ENCODE data around the gene TKTL1.
"Not testable (repeated sequence)": the region's sequence is repeated elsewhere in the genome, so short reads cannot be mapped to it uniquely, and the experiment has no call there.

Gene TKTL1

GRCh38 chrX:154295664-154296310 lies at the start of gene TKTL1:
TKTL1 (plus strand) TSS chrX:154295795; CDS start chrX:154295860, 65 bp downstream.
- Histone ChIP-seq H3K9me3 (ENCODE audit: control insufficient read depth in 1 of 2, low read length in 2 of 2) (no peaks in the 10 kb centered on the region), H3K27ac (ENCODE audit: low read depth, low read length) (no peak within 1 kb of the TSS), H3K4me1 (ENCODE audit: control insufficient read depth in 1 of 2, insufficient read depth in 2 of 2, low read length in 2 of 2) (no peaks in the 10 kb centered on the region), H3K4me3 (ENCODE audit: low read depth in 1 of 2, low read length in 2 of 2) (no peak within 1 kb of the TSS), H3K9ac (ENCODE audit: low read depth in 1 of 2, low read length in 2 of 2) (no peak within 1 kb of the TSS), H3K36me3 (ENCODE audit: control insufficient read depth in 1 of 2, insufficient read depth in 2 of 2, low read length in 2 of 2) (no peaks in the 10 kb centered on the region), H3K27me3 (ENCODE audit: control insufficient read depth in 1 of 2, insufficient read depth in 2 of 2, low read length in 2 of 2) (no peaks in the 10 kb centered on the region)

GRCh38 chrX:154247377-154248045 lies 48.1 kb upstream of the TKTL1 start:
- H3K4me1 ChIP-seq (ENCODE audit: control insufficient read depth in 1 of 2, insufficient read depth in 2 of 2, low read length in 2 of 2); H3K27ac ChIP-seq (ENCODE audit: low read depth, low read length); H3K4me3 ChIP-seq (ENCODE audit: low read depth in 1 of 2, low read length in 2 of 2); H3K9ac ChIP-seq (ENCODE audit: low read depth in 1 of 2, low read length in 2 of 2); H3K36me3 ChIP-seq (ENCODE audit: control insufficient read depth in 1 of 2, insufficient read depth in 2 of 2, low read length in 2 of 2); H3K9me3 ChIP-seq (ENCODE audit: control insufficient read depth in 1 of 2, low read length in 2 of 2); H3K27me3 ChIP-seq (ENCODE audit: control insufficient read depth in 1 of 2, insufficient read depth in 2 of 2, low read length in 2 of 2): not testable (repeated sequence)

- not testable (repeated sequence) for H3K27ac ChIP-seq (ENCODE audit: low read depth, low read length); H3K9me3 ChIP-seq (ENCODE audit: control insufficient read depth in 1 of 2, low read length in 2 of 2); H3K4me3 ChIP-seq (ENCODE audit: low read depth in 1 of 2, low read length in 2 of 2); H3K4me1 ChIP-seq (ENCODE audit: control insufficient read depth in 1 of 2, insufficient read depth in 2 of 2, low read length in 2 of 2); H3K9ac ChIP-seq (ENCODE audit: low read depth in 1 of 2, low read length in 2 of 2); H3K27me3 ChIP-seq (ENCODE audit: control insufficient read depth in 1 of 2, insufficient read depth in 2 of 2, low read length in 2 of 2); H3K36me3 ChIP-seq (ENCODE audit: control insufficient read depth in 1 of 2, insufficient read depth in 2 of 2, low read length in 2 of 2)
Measured at GRCh38 chrX:154248076-154248475, 47.5 kb upstream of the TKTL1 start.

- H3K27me3 ChIP-seq (ENCODE audit: control insufficient read depth in 1 of 2, insufficient read depth in 2 of 2, low read length in 2 of 2); H3K9ac ChIP-seq (ENCODE audit: low read depth in 1 of 2, low read length in 2 of 2); H3K9me3 ChIP-seq (ENCODE audit: control insufficient read depth in 1 of 2, low read length in 2 of 2); H3K4me1 ChIP-seq (ENCODE audit: control insufficient read depth in 1 of 2, insufficient read depth in 2 of 2, low read length in 2 of 2); H3K27ac ChIP-seq (ENCODE audit: low read depth, low read length); H3K4me3 ChIP-seq (ENCODE audit: low read depth in 1 of 2, low read length in 2 of 2); H3K36me3 ChIP-seq (ENCODE audit: control insufficient read depth in 1 of 2, insufficient read depth in 2 of 2, low read length in 2 of 2): not testable (repeated sequence)
Measured at GRCh38 chrX:154257282-154257681, 38.3 kb upstream of the TKTL1 start, which contains the start of gene OPN1MW3. OPN1MW3 (plus strand) TSS chrX:154257582; CDS start chrX:154257620, 38 bp downstream.

GRCh38 chrX:154258711-154259110 lies 36.9 kb upstream of the TKTL1 start:
- not testable (repeated sequence) for H3K4me3 ChIP-seq (ENCODE audit: low read depth in 1 of 2, low read length in 2 of 2); H3K9me3 ChIP-seq (ENCODE audit: control insufficient read depth in 1 of 2, low read length in 2 of 2); H3K4me1 ChIP-seq (ENCODE audit: control insufficient read depth in 1 of 2, insufficient read depth in 2 of 2, low read length in 2 of 2); H3K27me3 ChIP-seq (ENCODE audit: control insufficient read depth in 1 of 2, insufficient read depth in 2 of 2, low read length in 2 of 2); H3K27ac ChIP-seq (ENCODE audit: low read depth, low read length); H3K9ac ChIP-seq (ENCODE audit: low read depth in 1 of 2, low read length in 2 of 2); H3K36me3 ChIP-seq (ENCODE audit: control insufficient read depth in 1 of 2, insufficient read depth in 2 of 2, low read length in 2 of 2)

DNA sequence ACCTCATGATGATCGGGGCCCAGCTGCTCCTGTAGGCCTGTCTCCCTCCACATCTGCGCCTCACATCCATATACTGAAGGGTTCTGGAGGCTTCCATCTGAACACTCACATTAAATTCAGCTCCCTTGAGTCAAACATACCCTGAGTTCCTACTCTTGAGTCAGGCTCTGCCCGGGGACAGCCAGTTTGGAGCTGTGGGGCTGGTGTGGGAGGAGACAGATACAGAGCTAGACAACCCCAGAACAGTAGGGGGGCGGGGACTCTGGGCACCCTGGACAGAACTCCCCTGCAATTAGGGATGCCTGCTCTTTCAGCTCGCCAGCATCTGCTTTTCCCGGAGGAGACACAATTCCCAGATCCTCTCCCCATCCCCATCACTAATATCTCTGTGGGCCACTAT lies 32.5 kb upstream of the TKTL1 start:
- not testable (repeated sequence) for H3K36me3 ChIP-seq (ENCODE audit: control insufficient read depth in 1 of 2, insufficient read depth in 2 of 2, low read length in 2 of 2); H3K4me3 ChIP-seq (ENCODE audit: low read depth in 1 of 2, low read length in 2 of 2); H3K27ac ChIP-seq (ENCODE audit: low read depth, low read length); H3K9ac ChIP-seq (ENCODE audit: low read depth in 1 of 2, low read length in 2 of 2); H3K27me3 ChIP-seq (ENCODE audit: control insufficient read depth in 1 of 2, insufficient read depth in 2 of 2, low read length in 2 of 2); H3K4me1 ChIP-seq (ENCODE audit: control insufficient read depth in 1 of 2, insufficient read depth in 2 of 2, low read length in 2 of 2); H3K9me3 ChIP-seq (ENCODE audit: control insufficient read depth in 1 of 2, low read length in 2 of 2)

GRCh38 chrX:154269245-154269644 lies 26.4 kb upstream of the TKTL1 start:
- not testable (repeated sequence) for H3K27ac ChIP-seq (ENCODE audit: low read depth, low read length); H3K4me1 ChIP-seq (ENCODE audit: control insufficient read depth in 1 of 2, insufficient read depth in 2 of 2, low read length in 2 of 2); H3K9me3 ChIP-seq (ENCODE audit: control insufficient read depth in 1 of 2, low read length in 2 of 2); H3K9ac ChIP-seq (ENCODE audit: low read depth in 1 of 2, low read length in 2 of 2); H3K4me3 ChIP-seq (ENCODE audit: low read depth in 1 of 2, low read length in 2 of 2); H3K27me3 ChIP-seq (ENCODE audit: control insufficient read depth in 1 of 2, insufficient read depth in 2 of 2, low read length in 2 of 2); H3K36me3 ChIP-seq (ENCODE audit: control insufficient read depth in 1 of 2, insufficient read depth in 2 of 2, low read length in 2 of 2)

GRCh38 chrX:154284489-154285338 lies 10.9 kb upstream of the TKTL1 start:
- H3K4me1 ChIP-seq (ENCODE audit: control insufficient read depth in 1 of 2, insufficient read depth in 2 of 2, low read length in 2 of 2); H3K9ac ChIP-seq (ENCODE audit: low read depth in 1 of 2, low read length in 2 of 2); H3K4me3 ChIP-seq (ENCODE audit: low read depth in 1 of 2, low read length in 2 of 2); H3K27ac ChIP-seq (ENCODE audit: low read depth, low read length); H3K9me3 ChIP-seq (ENCODE audit: control insufficient read depth in 1 of 2, low read length in 2 of 2); H3K27me3 ChIP-seq (ENCODE audit: control insufficient read depth in 1 of 2, insufficient read depth in 2 of 2, low read length in 2 of 2); H3K36me3 ChIP-seq (ENCODE audit: control insufficient read depth in 1 of 2, insufficient read depth in 2 of 2, low read length in 2 of 2): not testable (repeated sequence)

- H3K9me3 ChIP-seq (ENCODE audit: control insufficient read depth in 1 of 2, low read length in 2 of 2); H3K4me3 ChIP-seq (ENCODE audit: low read depth in 1 of 2, low read length in 2 of 2); H3K4me1 ChIP-seq (ENCODE audit: control insufficient read depth in 1 of 2, insufficient read depth in 2 of 2, low read length in 2 of 2): not testable (repeated sequence)
Measured at GRCh38 chrX:154286406-154286805, 9.2 kb upstream of the TKTL1 start.

GRCh38 chrX:154294791-154295574 lies 612 bp upstream of the TKTL1 start, which contains the start of gene TEX28:
TEX28 (minus strand) TSS chrX:154295124; CDS start chrX:154292117, 3,007 bp downstream.
- Histone ChIP-seq H3K27me3 (ENCODE audit: control insufficient read depth in 1 of 2, insufficient read depth in 2 of 2, low read length in 2 of 2) (no peaks in the 10 kb centered on the region), H3K4me1 (ENCODE audit: control insufficient read depth in 1 of 2, insufficient read depth in 2 of 2, low read length in 2 of 2) (no peaks in the 10 kb centered on the region), H3K9me3 (ENCODE audit: control insufficient read depth in 1 of 2, low read length in 2 of 2) (no peaks in the 10 kb centered on the region), H3K4me3 (ENCODE audit: low read depth in 1 of 2, low read length in 2 of 2) (no peak within 1 kb of the TSS), H3K27ac (ENCODE audit: low read depth, low read length) (no peak within 1 kb of the TSS), H3K9ac (ENCODE audit: low read depth in 1 of 2, low read length in 2 of 2) (no peak within 1 kb of the TSS), H3K36me3 (ENCODE audit: control insufficient read depth in 1 of 2, insufficient read depth in 2 of 2, low read length in 2 of 2) (no peaks in the 10 kb centered on the region)

More at GRCh38 chrX:154286406-154286805, 9.2 kb upstream of the TKTL1 start:
- H3K27ac ChIP-seq (ENCODE audit: low read depth, low read length); H3K9ac ChIP-seq (ENCODE audit: low read depth in 1 of 2, low read length in 2 of 2); H3K36me3 ChIP-seq (ENCODE audit: control insufficient read depth in 1 of 2, insufficient read depth in 2 of 2, low read length in 2 of 2); H3K27me3 ChIP-seq (ENCODE audit: control insufficient read depth in 1 of 2, insufficient read depth in 2 of 2, low read length in 2 of 2): not testable (repeated sequence)

Measured in duodenal mucosa (tissue), 2 donors.